GM19043 (cell line): ENCODE measurements around the gene VEPH1.

Source experiments
- ATAC-seq: cut with Tn5 transposase; IDR thresholded peaks from one replicate; pipeline ENCODE4 v1.9.1; 2021; ENCODE audit warnings: low read depth; ENCODE audit not compliant: unreplicated experiment

VEPH1 gene

DNA sequence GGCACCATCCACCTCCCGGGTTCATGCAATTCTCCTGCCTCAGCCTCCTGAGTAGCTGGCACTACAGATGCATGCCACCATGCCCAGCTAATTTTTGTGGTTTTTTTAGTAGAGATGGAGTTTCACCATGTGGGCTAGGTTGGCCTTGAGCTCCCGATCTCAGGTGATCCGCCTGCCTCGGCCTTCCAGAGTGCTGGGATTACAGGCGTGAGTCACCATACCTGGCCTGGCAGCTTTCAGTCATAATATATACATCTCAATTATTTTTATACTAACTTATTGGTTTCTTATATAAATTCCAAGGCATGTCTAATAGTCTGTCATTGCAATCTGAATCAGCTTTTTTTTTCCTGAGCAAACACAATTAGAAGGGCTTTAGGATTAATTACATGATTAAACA lies 269.3 kb downstream of the VEPH1 start:
- ATAC-seq, result no peak

GRCh38 chr3:157232141-157232540 lies 271.1 kb downstream of the VEPH1 start:
- no peak for ATAC-seq

DNA sequence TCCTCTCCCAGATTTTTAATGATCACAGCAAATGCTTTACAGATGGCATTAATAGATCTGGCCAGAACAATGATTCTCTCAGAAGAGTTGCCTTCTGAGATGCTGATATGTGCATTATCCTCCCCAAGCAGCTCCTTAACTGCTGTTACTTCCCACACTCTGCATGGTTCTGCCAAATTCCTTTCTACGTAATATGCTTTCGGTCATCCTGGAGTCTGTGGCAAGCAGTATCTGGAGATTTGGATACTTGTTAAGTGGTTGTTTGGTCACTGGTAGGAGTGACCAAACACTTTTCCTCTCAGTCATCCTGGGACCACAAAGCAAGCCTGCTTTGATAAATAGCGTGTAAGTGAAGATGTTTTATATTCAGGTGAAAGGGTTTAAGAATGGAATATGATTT lies 272.1 kb downstream of the VEPH1 start:
- no peak for ATAC-seq

DNA sequence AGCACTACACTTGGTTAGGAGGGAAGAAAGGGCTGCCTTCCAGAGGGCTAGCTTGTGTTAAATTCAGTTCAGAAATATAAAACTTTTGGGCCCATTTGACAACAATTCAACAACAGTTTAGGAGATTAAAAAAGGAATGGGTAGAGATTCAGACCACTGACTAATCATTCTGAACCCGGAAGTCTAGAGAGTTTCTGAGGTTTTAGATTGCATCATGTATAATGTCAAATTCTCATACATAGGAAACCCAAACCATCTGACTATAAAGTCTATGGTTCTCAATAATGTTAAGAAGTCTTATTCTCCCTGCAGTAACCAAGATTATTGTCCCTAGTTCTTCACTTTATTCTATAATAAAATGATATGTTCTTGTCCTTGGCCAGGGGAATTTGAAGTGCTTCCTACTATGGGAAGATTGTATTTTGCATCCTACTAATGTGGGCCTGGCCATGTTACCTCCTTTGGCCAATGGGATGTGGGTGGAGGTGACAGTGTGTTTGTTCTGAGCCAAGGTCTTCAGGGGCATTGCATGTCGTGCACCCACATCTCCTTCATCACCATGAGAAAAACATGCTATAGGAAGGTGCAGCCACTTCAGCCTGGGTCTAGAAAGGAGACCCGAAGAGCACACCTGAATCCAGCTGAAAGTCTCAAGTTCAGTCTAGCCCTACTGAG lies 276.9 kb downstream of the VEPH1 start:
- ATAC-seq, result peak; percentile 62

GRCh38 chr3:157225001-157225400 lies 278.2 kb downstream of the VEPH1 start:
- no peak for ATAC-seq

DNA sequence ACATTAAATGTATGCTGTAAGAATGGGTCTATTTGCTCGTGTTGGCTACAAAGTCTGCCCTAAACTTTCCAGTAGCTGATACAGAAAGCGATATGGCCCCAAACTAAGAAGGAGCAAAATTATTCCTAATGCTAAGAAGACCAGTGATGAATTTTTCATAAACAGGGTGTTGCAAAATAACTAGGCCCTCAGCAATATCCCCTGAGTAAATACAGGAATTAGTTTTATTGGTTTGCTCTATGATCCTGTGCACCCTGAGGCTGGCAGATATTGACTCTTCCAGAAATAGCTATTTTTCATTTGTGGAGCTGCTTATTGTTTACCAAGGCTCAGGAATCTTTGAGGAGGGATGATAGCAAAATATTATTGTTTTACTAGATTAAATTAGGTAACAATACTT lies 282.3 kb downstream of the VEPH1 start:
- ATAC-seq, result no peak

DNA sequence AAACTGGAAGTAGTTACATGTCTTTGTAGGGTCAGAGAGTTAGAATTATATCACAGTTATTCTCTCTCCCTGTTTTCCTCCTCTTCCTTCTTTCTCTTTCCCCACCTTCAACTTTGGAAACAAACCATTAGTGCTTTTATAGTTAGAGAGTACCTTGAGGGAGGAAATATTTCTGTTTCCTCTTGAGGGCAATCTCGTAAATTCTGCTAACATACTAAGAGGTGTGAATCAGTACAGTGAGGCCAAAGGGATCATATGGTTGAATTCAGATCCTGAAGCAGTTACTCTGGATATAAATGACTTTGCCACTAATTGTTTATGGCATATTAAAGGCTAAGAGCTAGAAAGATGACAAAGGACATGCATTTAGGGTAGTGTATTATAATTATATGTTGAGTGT lies 283.0 kb downstream of the VEPH1 start:
- no peak for ATAC-seq

- ATAC-seq, result no peak
Measured at GRCh38 chr3:157219215-157219614, 284.0 kb downstream of the VEPH1 start.
